HG02571 (cell line): ENCODE results near the gene TYW3.

Source experiments
- ATAC-seq: cut with Tn5 transposase; IDR thresholded peaks from one replicate; pipeline ENCODE4 v1.9.1; 2021; ENCODE audit warnings: mild to moderate bottlenecking, moderate library complexity; ENCODE audit not compliant: unreplicated experiment

Gene TYW3

GRCh38 chr1:74790453-74790852 lies 57.5 kb downstream of the TYW3 start:
- ATAC-seq: no peak

GRCh38 chr1:74791491-74791890 lies 58.5 kb downstream of the TYW3 start:
- no peak for ATAC-seq

- no peak for ATAC-seq
These were observed 66.2 kb downstream of the TYW3 start for GRCh38 chr1:74799119-74799657.

GRCh38 chr1:74811436-74812179 lies 78.7 kb downstream of the TYW3 start:
- ATAC-seq: peak; percentile 68

- ATAC-seq: peak; percentile 95
These were observed 79.2 kb downstream of the TYW3 start for GRCh38 chr1:74812180-74812541.
